ENCODE data around the gene DDB1.

Gene DDB1

GRCh38 chr11:61332797-61333549, at the start of gene DDB1, which contains the start of gene TKFC:
TSS of gene DDB1 (minus strand) at chr11:61333105. CDS start at chr11:61332968, 137 bp downstream.
TSS of gene TKFC (plus strand) at chr11:61333228. CDS start at chr11:61334729, 1,501 bp downstream.
- ATAC-seq: peak; percentile 96
- peak; percentile 98 for DNase-seq

- ATAC-seq (no peak), DNase-seq (no peak)
Measured at GRCh38 chr11:61380884-61381283, 48.0 kb upstream of the DDB1 start.

GRCh38 chr11:61378713-61379313, 45.9 kb upstream of the DDB1 start:
- no peak for DNase-seq

GRCh38 chr11:61377461-61378160, 44.7 kb upstream of the DDB1 start:
- no peak for ATAC-seq
- no peak for DNase-seq

More at GRCh38 chr11:61378713-61379313, 45.9 kb upstream of the DDB1 start:
- ATAC-seq: no peak

- ATAC-seq: no peak
- DNase-seq: no peak
Measured at GRCh38 chr11:61375761-61376108, 42.8 kb upstream of the DDB1 start.

GRCh38 chr11:61372659-61373420, 39.9 kb upstream of the DDB1 start:
- ATAC-seq (no peak), DNase-seq (no peak)

GRCh38 chr11:61370349-61371005, 37.6 kb upstream of the DDB1 start:
- DNase-seq (no peak), ATAC-seq (peak; percentile 58)

- no peak for ATAC-seq
Measured at GRCh38 chr11:61369372-61370348, 36.8 kb upstream of the DDB1 start.

GRCh38 chr11:61368646-61369045, 35.7 kb upstream of the DDB1 start:
- ATAC-seq (no peak), DNase-seq (no peak)

More at GRCh38 chr11:61369372-61370348, 36.8 kb upstream of the DDB1 start:
- no peak for DNase-seq

- ATAC-seq: no peak
- no peak for DNase-seq
Measured at GRCh38 chr11:61367406-61367805, 34.5 kb upstream of the DDB1 start.

GRCh38 chr11:61364012-61364675, 31.2 kb upstream of the DDB1 start:
- no peak for ATAC-seq
- no peak for DNase-seq

GRCh38 chr11:61362542-61362875, 29.6 kb upstream of the DDB1 start:
- DNase-seq: peak; percentile 21
- ATAC-seq: peak; percentile 9

- peak; percentile 98 for ATAC-seq
Measured at GRCh38 chr11:61361741-61362541, 29.0 kb upstream of the DDB1 start, which contains the start of the genes CYB561A3 and TMEM138. TSS of gene CYB561A3 (minus strand) at chr11:61361882. CDS start at chr11:61356713, 5,169 bp downstream. TSS of gene TMEM138 (plus strand) at chr11:61362374. CDS start at chr11:61364391, 2,017 bp downstream.

GRCh38 chr11:61361237-61361740, 28.4 kb upstream of the DDB1 start:
- ATAC-seq (no peak), DNase-seq (no peak)

More at GRCh38 chr11:61361741-61362541, 29.0 kb upstream of the DDB1 start, which contains the start of the genes CYB561A3 and TMEM138:
- DNase-seq: peak; percentile 91

- ATAC-seq (no peak), DNase-seq (no peak)
Measured at GRCh38 chr11:61359516-61359915, 26.6 kb upstream of the DDB1 start.

- no peak for DNase-seq
- ATAC-seq: no peak
Measured at GRCh38 chr11:61358566-61358965, 25.7 kb upstream of the DDB1 start.

GRCh38 chr11:61357894-61358239, 25.0 kb upstream of the DDB1 start:
- ATAC-seq (no peak), DNase-seq (no peak)

- DNase-seq: no peak
Measured at GRCh38 chr11:61357233-61357893, 24.5 kb upstream of the DDB1 start.

More at GRCh38 chr11:61357233-61357893, 24.5 kb upstream of the DDB1 start:
- no peak for ATAC-seq

Measured in stimulated activated naive CD8-positive, alpha-beta T cell treated with anti-CD3 and anti-CD28 coated beads, Interleukin-15, Interleukin-2, amounts not matched to agents 100 U/mL and 50 U/mL, for 24 hours (primary cell).